GM19240 (cell line): Measurements from ENCODE around the gene KIF26B.

Experiments used
- DNase-seq: peaks from one replicate; pipeline ENCODE4 v3.0.0; 2011; ENCODE audit warnings: low spot score; ENCODE audit not compliant: insufficient read length

KIF26B gene

GRCh38 chr1:245556057-245556456, 401.3 kb downstream of the KIF26B start:
- no peak for DNase-seq

DNA sequence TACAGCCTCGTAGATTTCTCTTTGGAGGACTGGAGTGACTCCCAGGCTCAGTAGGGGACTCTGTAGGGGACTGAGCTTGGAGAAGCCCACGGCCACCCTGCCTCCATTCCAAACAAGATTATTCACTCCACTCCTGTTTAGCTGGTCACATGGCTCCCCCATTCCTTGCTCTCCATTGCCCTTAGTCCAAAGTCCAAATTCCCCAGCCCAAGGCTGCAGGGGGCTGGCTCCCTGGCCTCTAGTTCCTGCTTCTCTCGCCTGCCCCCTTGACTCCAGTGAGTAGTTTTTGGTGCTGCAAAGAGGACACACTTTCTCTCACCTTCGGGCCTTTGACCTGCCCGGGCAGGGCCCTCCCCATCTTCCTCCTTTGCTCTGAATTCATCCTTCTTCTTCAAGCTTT, 403.3 kb downstream of the KIF26B start:
- DNase-seq, result no peak

DNA sequence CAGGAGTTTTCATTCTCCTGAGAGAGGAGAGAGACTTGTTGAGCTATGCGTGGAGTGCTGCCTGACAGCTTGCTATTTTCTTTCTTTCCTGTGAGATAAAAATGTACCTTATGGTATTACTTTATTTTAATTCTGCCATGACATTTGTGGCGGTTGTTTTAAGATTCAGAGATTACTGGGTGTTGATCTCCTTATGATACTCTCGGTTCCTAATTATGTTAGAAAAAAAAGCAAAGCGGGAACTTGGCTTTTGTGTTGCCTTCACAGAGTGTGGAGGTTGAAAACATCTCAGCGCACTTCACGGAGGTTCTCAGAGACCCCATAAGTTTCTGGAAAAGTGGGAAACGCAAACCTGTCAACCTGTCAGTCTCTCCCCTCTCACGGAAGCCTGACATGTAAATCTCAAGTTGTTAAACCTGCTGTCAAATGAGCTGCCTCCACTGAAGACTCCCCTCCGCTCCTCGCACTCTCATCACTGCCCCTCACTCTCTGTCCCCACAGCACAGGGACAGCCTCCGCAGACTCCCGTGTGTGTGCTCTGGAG, 405.6 kb downstream of the KIF26B start:
- no peak for DNase-seq

GRCh38 chr1:245561665-245562234, 407.0 kb downstream of the KIF26B start:
- DNase-seq, result no peak

GRCh38 chr1:245566134-245566533, 411.3 kb downstream of the KIF26B start:
- no peak for DNase-seq

DNA sequence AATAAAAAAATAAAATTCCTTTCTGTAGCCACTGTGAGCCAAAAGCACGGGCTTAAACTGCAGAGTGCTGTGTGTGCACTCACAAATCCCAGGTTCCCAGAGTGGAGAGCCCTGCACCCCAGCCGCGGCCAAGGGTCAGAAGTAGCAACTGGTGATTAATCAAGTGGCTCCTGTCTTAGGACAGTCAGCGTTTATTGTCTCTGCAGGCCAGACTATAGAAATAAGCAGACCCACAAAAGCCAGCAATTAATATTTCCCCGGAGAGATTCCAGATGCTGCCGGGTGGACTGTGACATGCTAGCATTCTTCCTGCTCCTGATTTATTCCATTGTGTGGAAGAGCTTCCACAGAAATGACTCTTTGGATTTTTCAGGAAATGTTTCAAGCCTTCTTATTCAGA, 412.2 kb downstream of the KIF26B start:
- DNase-seq, result no peak

DNA sequence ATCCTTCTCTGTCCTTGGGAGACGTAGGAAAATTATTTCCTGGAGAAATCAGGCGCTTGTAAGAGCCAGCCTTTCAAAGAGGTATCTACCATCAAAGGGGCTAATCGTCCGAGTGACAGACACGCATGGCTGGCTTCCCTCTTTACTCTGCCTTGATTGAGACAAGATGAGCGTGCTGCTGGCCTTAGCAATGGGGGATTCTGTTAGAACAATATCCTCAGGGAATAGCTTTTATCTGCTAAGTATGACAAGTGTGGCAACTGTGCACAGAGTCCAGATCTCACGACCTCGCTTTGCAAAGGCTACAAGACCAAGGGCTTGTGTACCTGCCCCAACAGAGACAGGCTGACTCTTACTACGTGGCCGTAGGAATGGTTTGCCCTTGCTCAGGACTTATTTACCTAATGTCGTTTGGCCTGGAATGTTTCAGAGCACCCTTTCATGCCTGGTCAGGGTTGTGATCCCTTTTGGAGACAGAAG, 417.1 kb downstream of the KIF26B start:
- no peak for DNase-seq

DNA sequence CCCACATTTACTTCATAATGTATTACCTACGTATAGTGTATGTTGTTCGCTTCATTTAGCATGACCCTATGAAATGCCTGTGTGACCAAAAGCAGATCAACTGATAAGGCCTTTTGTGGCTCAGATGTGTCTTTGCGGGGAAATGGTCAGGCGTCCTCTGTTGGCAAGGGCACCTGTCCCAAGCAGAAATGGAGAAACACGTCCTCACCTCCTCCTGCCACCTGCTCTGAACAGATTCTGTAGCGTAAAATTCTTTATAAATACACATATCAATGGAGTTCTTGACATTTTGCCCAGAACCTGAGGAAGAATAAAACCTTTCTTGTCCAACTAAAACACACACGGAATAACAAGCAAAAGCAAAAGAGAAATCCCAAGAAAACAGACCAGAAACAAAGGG, 417.9 kb downstream of the KIF26B start:
- DNase-seq, result no peak

GRCh38 chr1:245575710-245576109, 420.9 kb downstream of the KIF26B start:
- no peak for DNase-seq

DNA sequence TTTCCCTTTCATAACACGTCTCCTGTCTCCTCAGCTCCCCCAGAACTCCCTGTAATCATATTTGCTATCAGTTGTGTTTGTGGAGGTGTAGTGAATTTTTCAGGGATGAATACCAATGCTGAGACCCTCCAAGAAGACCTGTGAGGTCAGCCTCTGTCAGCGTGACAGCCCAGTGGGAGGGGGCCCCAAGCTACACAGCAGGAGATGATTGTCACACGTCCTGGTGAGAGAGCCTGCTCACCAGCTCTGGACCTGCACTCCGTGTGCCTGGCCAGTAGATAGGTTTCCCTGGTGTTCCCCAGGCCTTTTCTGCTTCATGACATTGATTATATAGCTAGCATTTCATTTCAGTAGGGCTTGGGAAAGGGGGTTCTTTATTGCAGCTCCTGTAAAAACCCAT, 421.5 kb downstream of the KIF26B start:
- DNase-seq, result no peak

GRCh38 chr1:245577191-245578157, 422.7 kb downstream of the KIF26B start:
- no peak for DNase-seq

- no peak for DNase-seq
These were observed 423.5 kb downstream of the KIF26B start for GRCh38 chr1:245578308-245578707.

GRCh38 chr1:245578771-245579170, 424.0 kb downstream of the KIF26B start:
- DNase-seq, result no peak

- DNase-seq, result no peak
These were observed 425.1 kb downstream of the KIF26B start for GRCh38 chr1:245579881-245580280.

- DNase-seq, result no peak
These were observed 425.9 kb downstream of the KIF26B start for GRCh38 chr1:245580651-245581050.

GRCh38 chr1:245582026-245582425, 427.2 kb downstream of the KIF26B start:
- DNase-seq, result no peak

DNA sequence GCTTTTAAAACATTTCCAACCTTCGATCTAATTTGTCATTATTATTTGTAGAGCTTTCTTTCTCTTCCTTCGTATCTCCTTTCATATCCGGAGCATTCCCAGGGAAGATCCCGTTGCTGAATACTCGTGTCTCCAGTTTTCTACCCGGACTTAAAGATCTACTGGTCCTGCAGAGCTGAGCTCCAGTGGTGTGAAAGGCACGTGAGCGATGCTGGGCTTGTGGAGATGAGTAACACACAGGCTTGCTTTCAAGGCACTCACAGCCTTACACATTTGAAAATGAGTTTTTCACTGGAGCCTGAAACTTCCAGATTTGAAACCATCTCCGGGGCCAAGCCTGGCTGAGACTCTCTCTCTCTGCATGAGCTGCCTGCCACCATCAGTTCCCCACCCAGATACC, 428.3 kb downstream of the KIF26B start:
- no peak for DNase-seq

DNA sequence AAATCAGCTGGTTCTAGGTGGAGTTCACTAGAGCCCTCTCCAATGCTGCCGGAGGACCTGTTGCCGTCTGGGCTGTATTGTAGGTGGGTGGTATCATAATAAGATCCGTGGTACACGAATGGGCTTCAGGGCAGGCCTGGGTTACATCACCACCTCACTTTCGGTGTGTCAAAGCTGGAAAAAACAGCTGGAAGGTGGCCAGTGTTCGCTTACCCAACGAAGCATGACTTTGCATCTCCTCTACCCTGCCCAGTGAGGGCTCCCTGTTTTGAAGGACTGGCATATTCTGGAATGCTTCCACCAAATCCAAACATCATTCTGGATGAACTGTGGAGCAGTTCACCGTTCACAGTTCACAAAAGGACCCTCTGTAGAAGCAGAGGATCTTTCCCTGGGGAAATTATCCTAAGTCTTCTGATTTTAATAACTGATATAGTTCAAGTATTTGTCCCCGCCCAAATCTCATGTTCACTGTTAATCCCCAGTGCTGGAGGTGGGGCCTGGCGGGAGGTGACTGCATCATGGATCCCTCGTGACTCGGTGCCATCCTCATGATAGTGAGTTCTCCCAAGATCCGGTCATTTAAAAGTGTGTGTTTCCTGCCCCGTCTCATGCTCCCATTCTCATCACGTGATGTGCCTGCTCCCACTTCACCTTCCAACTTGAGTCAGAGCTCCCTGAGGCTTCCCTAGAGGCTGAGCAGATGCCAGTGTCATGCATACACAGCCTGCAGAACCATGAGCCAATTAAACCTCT, 429.0 kb downstream of the KIF26B start:
- DNase-seq, result no peak

- no peak for DNase-seq
These were observed 430.6 kb downstream of the KIF26B start for GRCh38 chr1:245585252-245585959.

DNA sequence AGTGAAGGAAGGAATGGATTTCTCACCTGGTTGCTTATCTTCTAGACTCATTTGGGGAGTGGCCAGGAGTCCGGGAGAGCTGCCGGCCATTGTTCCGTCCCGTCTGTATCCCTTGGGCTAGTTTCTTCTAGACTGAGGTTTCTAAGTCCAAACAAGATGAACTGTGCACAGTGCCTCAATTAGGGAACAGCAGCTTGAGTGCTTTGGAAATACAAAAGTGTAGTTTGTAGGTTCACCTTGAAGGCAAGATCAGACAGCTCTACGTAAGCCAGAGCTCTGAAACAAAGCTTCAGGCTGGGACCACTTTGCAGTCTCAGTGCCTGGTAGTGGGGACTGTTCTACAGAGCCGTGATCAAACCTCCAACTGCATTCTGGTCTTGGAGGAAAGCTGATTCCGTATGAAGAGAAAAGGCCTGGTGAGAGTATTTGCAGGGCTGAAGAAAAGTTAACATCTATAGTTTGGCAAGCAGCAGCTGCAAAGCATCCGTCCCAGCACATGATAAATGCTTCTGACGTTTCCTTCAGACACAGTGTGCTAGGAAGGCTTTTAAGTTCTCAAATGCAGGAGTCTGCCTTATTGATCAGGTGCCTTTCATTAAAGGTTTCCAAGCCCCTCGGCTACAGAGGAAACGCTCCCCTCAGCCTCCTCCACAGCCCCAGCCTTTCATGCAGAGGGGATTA, 432.8 kb downstream of the KIF26B start:
- no peak for DNase-seq
